NCI-H345 (cell line): ENCODE data around the gene STX7.

Experiments used
- DNase-seq: peaks from one replicate; lab custom pipeline; 2025; lab: John Stamatoyannopoulos, UW

The STX7 gene

GRCh38 chr6:132506869-132507808, 5.8 kb downstream of the STX7 start:
- DNase-seq: no peak

GRCh38 chr6:132506461-132506860, 6.5 kb downstream of the STX7 start:
- DNase-seq: no peak

GRCh38 chr6:132505158-132505557, 7.8 kb downstream of the STX7 start:
- DNase-seq: no peak

- DNase-seq: no peak
These were observed 8.2 kb downstream of the STX7 start for GRCh38 chr6:132504757-132505156.

GRCh38 chr6:132499757-132500156, 13.2 kb downstream of the STX7 start:
- DNase-seq: no peak

GRCh38 chr6:132498638-132499037, 14.3 kb downstream of the STX7 start:
- DNase-seq: no peak

GRCh38 chr6:132496519-132497180, 16.3 kb downstream of the STX7 start:
- DNase-seq: no peak

- DNase-seq: no peak
These were observed 17.3 kb downstream of the STX7 start for GRCh38 chr6:132495604-132496079.

GRCh38 chr6:132494954-132495353, 18.0 kb downstream of the STX7 start:
- no peak for DNase-seq

- no peak for DNase-seq
These were observed 21.0 kb downstream of the STX7 start for GRCh38 chr6:132491881-132492280.

- DNase-seq: no peak
These were observed 21.6 kb downstream of the STX7 start for GRCh38 chr6:132491303-132491702.

GRCh38 chr6:132490478-132491204, 22.3 kb downstream of the STX7 start:
- no peak for DNase-seq

- no peak for DNase-seq
These were observed 22.9 kb downstream of the STX7 start for GRCh38 chr6:132490024-132490423.

GRCh38 chr6:132489376-132489775, 23.5 kb downstream of the STX7 start:
- DNase-seq: no peak

- no peak for DNase-seq
These were observed 25.2 kb downstream of the STX7 start for GRCh38 chr6:132487762-132488161.

- DNase-seq: no peak
These were observed 28.3 kb downstream of the STX7 start for GRCh38 chr6:132484680-132485018.

GRCh38 chr6:132483779-132484679, 28.9 kb downstream of the STX7 start:
- peak; percentile 60 for DNase-seq

GRCh38 chr6:132482581-132482980, 30.3 kb downstream of the STX7 start:
- no peak for DNase-seq

GRCh38 chr6:132481189-132481588, 31.7 kb downstream of the STX7 start:
- no peak for DNase-seq

- DNase-seq: no peak
These were observed 33.8 kb downstream of the STX7 start for GRCh38 chr6:132479131-132479530.

GRCh38 chr6:132478674-132479073, 34.2 kb downstream of the STX7 start:
- DNase-seq: no peak

- DNase-seq: no peak
These were observed 34.6 kb downstream of the STX7 start for GRCh38 chr6:132478266-132478665.
